Rectal smooth muscle tissue (tissue), 1 donor: ENCODE results near the gene PCCB.
"Not testable (repeated sequence)": the region's sequence is repeated elsewhere in the genome, so short reads cannot be mapped to it uniquely, and the experiment has no call there.

Source experiments
- H3K27ac ChIP-seq: one replicate; pipeline ENCODE4 v1.7.0; 2013; ENCODE audit warnings: low read depth, low read length, inconsistent platforms
- H3K27me3 ChIP-seq: one replicate; pipeline ENCODE4 v1.7.0; 2013; ENCODE audit warnings: low read length; ENCODE audit not compliant: control insufficient read depth, insufficient read depth
- H3K36me3 ChIP-seq: one replicate; pipeline ENCODE4 v1.7.0; 2013; ENCODE audit warnings: low read length; ENCODE audit not compliant: control insufficient read depth, insufficient read depth
- H3K4me1 ChIP-seq: one replicate; pipeline ENCODE4 v1.7.0; 2013; ENCODE audit warnings: low read length; ENCODE audit not compliant: control insufficient read depth, insufficient read depth
- H3K4me3 ChIP-seq: one replicate; pipeline ENCODE4 v1.7.0; 2013; ENCODE audit warnings: low read length
- H3K9ac ChIP-seq: one replicate; pipeline ENCODE4 v1.7.0; 2013; ENCODE audit warnings: low read length

Gene PCCB

GRCh38 chr3:136247436-136247835 is 2.7 kb upstream of the PCCB start:
- no peaks in the 10 kb centered on the region for H3K27me3 ChIP-seq
- H3K9ac ChIP-seq: no peak overlapping the region
- no peak overlapping the region for H3K4me3 ChIP-seq
- H3K4me1 ChIP-seq: peaks cover 2% of the 10 kb centered on the region
- H3K36me3 ChIP-seq: no peaks in the 10 kb centered on the region
- H3K27ac ChIP-seq: no peak overlapping the region

- Histone ChIP-seq H3K9ac (no peak overlapping the region), H3K27ac (no peak overlapping the region), H3K27me3 (no peaks in the 10 kb centered on the region)
Observed at GRCh38 chr3:136247855-136248590, 2.1 kb upstream of the PCCB start.

GRCh38 chr3:136249091-136249490 is 1.0 kb upstream of the PCCB start:
- H3K27me3 ChIP-seq: no peaks in the 10 kb centered on the region
- no peaks in the 10 kb centered on the region for H3K36me3 ChIP-seq
- H3K27ac ChIP-seq: no peak overlapping the region
- H3K4me1 ChIP-seq: peaks cover 2% of the 10 kb centered on the region
- no peak overlapping the region for H3K4me3 ChIP-seq
- no peak overlapping the region for H3K9ac ChIP-seq

More at GRCh38 chr3:136247855-136248590, 2.1 kb upstream of the PCCB start:
- H3K4me3 ChIP-seq: no peak overlapping the region
- peaks cover 2% of the 10 kb centered on the region for H3K4me1 ChIP-seq
- H3K36me3 ChIP-seq: no peaks in the 10 kb centered on the region

GRCh38 chr3:136249593-136249992 is 547 bp upstream of the PCCB start:
- H3K36me3 ChIP-seq: no peaks in the 10 kb centered on the region
- peaks cover 2% of the 10 kb centered on the region for H3K4me1 ChIP-seq
- H3K9ac ChIP-seq: peak overlapping the region; percentile 67
- peak overlapping the region; percentile 89 for H3K27ac ChIP-seq
- peak overlapping the region; percentile 91 for H3K4me3 ChIP-seq
- H3K27me3 ChIP-seq: no peaks in the 10 kb centered on the region

- H3K27me3 ChIP-seq: no peaks in the 10 kb centered on the region
- H3K9ac ChIP-seq: no peak overlapping the region
- no peaks in the 10 kb centered on the region for H3K36me3 ChIP-seq
- peak overlapping the region; percentile 89 for H3K27ac ChIP-seq
- peaks cover 2% of the 10 kb centered on the region for H3K4me1 ChIP-seq
- H3K4me3 ChIP-seq: peak overlapping the region; percentile 91
Observed at GRCh38 chr3:136250903-136251460, 842 bp downstream of the PCCB start.

GRCh38 chr3:136251511-136251910 is 1.4 kb downstream of the PCCB start:
- peaks cover 2% of the 10 kb centered on the region for H3K4me1 ChIP-seq
- H3K27me3 ChIP-seq: no peaks in the 10 kb centered on the region
- H3K4me3 ChIP-seq: peak overlapping the region; percentile 91
- no peak overlapping the region for H3K27ac ChIP-seq
- H3K36me3 ChIP-seq: no peaks in the 10 kb centered on the region
- H3K9ac ChIP-seq: no peak overlapping the region

GRCh38 chr3:136255672-136256406 is 5.7 kb downstream of the PCCB start:
- H3K27ac ChIP-seq: no peak overlapping the region
- H3K4me3 ChIP-seq: no peak overlapping the region
- no peak overlapping the region for H3K9ac ChIP-seq
- no peaks in the 10 kb centered on the region for H3K27me3 ChIP-seq
- H3K36me3 ChIP-seq: peaks cover 3% of the 10 kb centered on the region
- peaks cover 2% of the 10 kb centered on the region for H3K4me1 ChIP-seq

- H3K27ac ChIP-seq: no peak overlapping the region
- no peaks in the 10 kb centered on the region for H3K27me3 ChIP-seq
- H3K4me3 ChIP-seq: no peak overlapping the region
- H3K4me1 ChIP-seq: no peaks in the 10 kb centered on the region
- no peak overlapping the region for H3K9ac ChIP-seq
- H3K36me3 ChIP-seq: peaks cover 7% of the 10 kb centered on the region
Observed at GRCh38 chr3:136258199-136258598, 8.1 kb downstream of the PCCB start.

- H3K4me1 ChIP-seq: no peaks in the 10 kb centered on the region
- no peak overlapping the region for H3K4me3 ChIP-seq
- no peak overlapping the region for H3K27ac ChIP-seq
- no peaks in the 10 kb centered on the region for H3K27me3 ChIP-seq
- H3K36me3 ChIP-seq: peaks cover 7% of the 10 kb centered on the region
- no peak overlapping the region for H3K9ac ChIP-seq
Observed at GRCh38 chr3:136261826-136262225, 11.7 kb downstream of the PCCB start.

- no peaks in the 10 kb centered on the region for H3K4me1 ChIP-seq
- H3K27me3 ChIP-seq: no peaks in the 10 kb centered on the region
- H3K4me3 ChIP-seq: no peak overlapping the region
- no peak overlapping the region for H3K9ac ChIP-seq
- peaks cover 4% of the 10 kb centered on the region for H3K36me3 ChIP-seq
- no peak overlapping the region for H3K27ac ChIP-seq
Observed at GRCh38 chr3:136262559-136262958, 12.4 kb downstream of the PCCB start.

GRCh38 chr3:136263251-136263650 is 13.1 kb downstream of the PCCB start:
- H3K4me3 ChIP-seq: no peak overlapping the region
- no peaks in the 10 kb centered on the region for H3K4me1 ChIP-seq
- H3K27me3 ChIP-seq: no peaks in the 10 kb centered on the region
- H3K9ac ChIP-seq: no peak overlapping the region
- H3K27ac ChIP-seq: no peak overlapping the region
- peaks cover 4% of the 10 kb centered on the region for H3K36me3 ChIP-seq

- H3K9ac ChIP-seq, H3K36me3 ChIP-seq, H3K27ac ChIP-seq, H3K27me3 ChIP-seq, H3K4me1 ChIP-seq, H3K4me3 ChIP-seq: not testable (repeated sequence)
Observed at GRCh38 chr3:136266468-136267125, 16.5 kb downstream of the PCCB start.
